Esophagus squamous epithelium (tissue), 5 donors: ENCODE data around the gene NALF2. TPM values are rescaled to one million over a fixed set of nuclear protein-coding genes. Genes with fewer than 3 reads are reported as not detected.
A peak's percentile ranks its signal among the peaks of the same experiment; 100 is the strongest.

Source experiments
- DNase-seq: peaks from one replicate; lab custom pipeline; 2025; lab: John Stamatoyannopoulos, UW
- H3K27ac ChIP-seq, 4 donors: fragments of 200-600 bp; sonication (generic); one replicate each; pipeline ENCODE4 v1.5.1; 2016 to 2019; ENCODE audit warnings: mild to moderate bottlenecking in 1 of 4
- H3K27me3 ChIP-seq, 4 donors: fragments of 200-600 bp; sonication (generic); 1 replicate in 3 of 4; 2 replicates in 1 of 4; pipeline versions ENCODE4 v1.5.1 to v1.6.0; 2017 to 2021; ENCODE audit warnings: antibody characterized with exemption in 1 of 4
- H3K36me3 ChIP-seq, 3 donors: fragments of 200-600 bp; sonication (generic); one replicate each; pipeline ENCODE4 v1.5.1; 2016 to 2019
- H3K4me1 ChIP-seq, 3 donors: fragments of 200-600 bp; sonication (generic); one replicate each; pipeline ENCODE4 v1.5.1; 2017 to 2019
- H3K4me3 ChIP-seq, 4 donors: fragments of 200-600 bp; sonication (generic); 1 replicate in 3 of 4; 2 replicates in 1 of 4; pipeline ENCODE4 v1.5.1; 2016 to 2019; ENCODE audit warnings: mild to moderate bottlenecking in 2 of 4, moderate library complexity in 1 of 4
- H3K9me3 ChIP-seq, 3 donors: fragments of 200-600 bp; sonication (generic); one replicate each; pipeline ENCODE4 v1.5.1; 2016 to 2019
- POLR2A ChIP-seq, 4 donors: fragments of 450-650 bp; IDR thresholded peaks; one replicate each; pipeline ENCODE4 v1.6.1; 2017; ENCODE audit warnings: antibody characterized with exemption in 4 of 4, mild to moderate bottlenecking in 4 of 4, moderate library complexity in 3 of 4
- WGBS, 2 donors: methylation state at CpG; one replicate each; pipeline ENCODE4 v1.1.5; 2018; 5-methylcytosine and 5-hydroxymethylcytosine counted together
- intact Hi-C: fragments of 100-400 bp; cut with DNase I; formaldehyde crosslinking; loops from one replicate; pipeline ENCODE4 v1.15.0; 2022
- total RNA-seq, 4 donors: library from RNA; depleted of rRNA; stranded (reverse); fragments of >200 nt; gene quantifications; one replicate each; pipeline ENCODE4 v1.1.0, GENCODE V29; 2016
- TF ChIP-seq, protein P1 (sequence below), 6 experiments: fragments of 450-650 bp in 4 of 6; fragments of 200-600 bp in 2 of 6; sonication (generic) in 2 of 6; IDR thresholded peaks; one replicate each; pipeline ENCODE4 v1.5.1; 2016 to 2019; ENCODE audit warnings: antibody characterized with exemption in 6 of 6, mild to moderate bottlenecking in 4 of 6, moderate library complexity in 4 of 6
- donor health status: DM: yes; HTN: yes; CAD: no.

NALF2 gene
- under 1 TPM in 2 of 4 donors, not detected in 2; 0.19 to 0.26 TPM for total RNA-seq

DNA sequence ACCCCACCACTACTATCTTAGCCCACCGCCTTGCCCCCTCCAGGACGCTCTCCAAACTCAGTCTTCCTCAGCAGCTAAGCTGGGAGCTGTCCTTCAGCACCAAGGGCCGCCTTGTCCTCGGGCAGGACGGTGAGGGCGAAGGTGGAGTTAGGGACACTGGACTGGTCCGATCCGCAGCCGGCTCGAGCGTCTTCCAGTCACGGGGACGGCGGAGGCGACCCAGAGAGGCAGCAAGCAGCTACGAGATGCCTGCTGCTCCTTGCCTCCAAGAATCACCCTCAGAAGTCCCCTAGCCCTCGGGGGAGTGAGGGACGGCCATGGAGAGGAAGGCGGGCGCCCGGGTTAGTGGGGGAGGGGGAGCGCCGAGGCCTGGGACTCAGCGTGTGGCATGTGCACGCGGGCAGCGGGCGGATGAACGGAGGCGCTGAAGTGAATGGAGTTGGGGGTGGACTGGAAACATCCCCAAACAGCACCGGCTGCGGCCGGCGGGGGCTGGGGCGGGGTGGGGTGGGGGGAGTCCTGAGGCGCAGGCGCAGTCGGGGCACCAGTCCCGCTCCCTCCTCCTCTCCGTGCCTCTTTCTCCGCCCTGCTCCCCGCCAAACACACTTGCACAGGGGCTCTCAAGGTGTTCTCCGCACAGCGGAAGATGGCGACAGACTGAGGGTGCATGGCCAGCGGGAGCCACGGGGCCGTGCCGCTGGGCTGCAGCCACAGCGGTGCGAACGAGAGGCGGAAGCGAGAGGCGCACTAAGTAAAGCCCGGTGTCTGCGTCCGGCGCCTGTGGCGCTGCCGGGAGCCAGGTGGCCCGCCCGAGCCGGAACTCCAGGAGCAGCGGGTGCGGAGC is at the start of gene NALF2:
TSS of gene NALF2 (plus strand) at position 545 of the 844 bp plus-strand sequence. CDS start 957 bp downstream, outside the sequence.
- no peak within 1 kb of the TSS for H3K27ac ChIP-seq
- H3K36me3 ChIP-seq = no peaks in the 10 kb centered on the region
- TF ChIP-seq, protein P1, sequence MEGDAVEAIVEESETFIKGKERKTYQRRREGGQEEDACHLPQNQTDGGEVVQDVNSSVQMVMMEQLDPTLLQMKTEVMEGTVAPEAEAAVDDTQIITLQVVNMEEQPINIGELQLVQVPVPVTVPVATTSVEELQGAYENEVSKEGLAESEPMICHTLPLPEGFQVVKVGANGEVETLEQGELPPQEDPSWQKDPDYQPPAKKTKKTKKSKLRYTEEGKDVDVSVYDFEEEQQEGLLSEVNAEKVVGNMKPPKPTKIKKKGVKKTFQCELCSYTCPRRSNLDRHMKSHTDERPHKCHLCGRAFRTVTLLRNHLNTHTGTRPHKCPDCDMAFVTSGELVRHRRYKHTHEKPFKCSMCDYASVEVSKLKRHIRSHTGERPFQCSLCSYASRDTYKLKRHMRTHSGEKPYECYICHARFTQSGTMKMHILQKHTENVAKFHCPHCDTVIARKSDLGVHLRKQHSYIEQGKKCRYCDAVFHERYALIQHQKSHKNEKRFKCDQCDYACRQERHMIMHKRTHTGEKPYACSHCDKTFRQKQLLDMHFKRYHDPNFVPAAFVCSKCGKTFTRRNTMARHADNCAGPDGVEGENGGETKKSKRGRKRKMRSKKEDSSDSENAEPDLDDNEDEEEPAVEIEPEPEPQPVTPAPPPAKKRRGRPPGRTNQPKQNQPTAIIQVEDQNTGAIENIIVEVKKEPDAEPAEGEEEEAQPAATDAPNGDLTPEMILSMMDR (IDR thresholded peaks at IDR 0.05) = no peak
- TF ChIP-seq POLR2A (IDR thresholded peaks at IDR 0.05) = no peak
- H3K9me3 ChIP-seq = no peaks in the 10 kb centered on the region
- DNase-seq = no peak
- H3K4me3 ChIP-seq = peak within 1 kb of the TSS; percentile 18 to 63 (median 45)
- peaks cover 0 to 23% (median 0%) of the 10 kb centered on the region in 3 donors for H3K4me1 ChIP-seq
- intact Hi-C loops = no loop called here
- 47% methylated on average over 9 of the region's 66 CpGs; no CpG with 5 or more reads in 1 of the 2 donors for WGBS, 2 donors
- H3K27me3 ChIP-seq = peaks cover 0 to 55% (median 2%) of the 10 kb centered on the region in 4 donors

DNA sequence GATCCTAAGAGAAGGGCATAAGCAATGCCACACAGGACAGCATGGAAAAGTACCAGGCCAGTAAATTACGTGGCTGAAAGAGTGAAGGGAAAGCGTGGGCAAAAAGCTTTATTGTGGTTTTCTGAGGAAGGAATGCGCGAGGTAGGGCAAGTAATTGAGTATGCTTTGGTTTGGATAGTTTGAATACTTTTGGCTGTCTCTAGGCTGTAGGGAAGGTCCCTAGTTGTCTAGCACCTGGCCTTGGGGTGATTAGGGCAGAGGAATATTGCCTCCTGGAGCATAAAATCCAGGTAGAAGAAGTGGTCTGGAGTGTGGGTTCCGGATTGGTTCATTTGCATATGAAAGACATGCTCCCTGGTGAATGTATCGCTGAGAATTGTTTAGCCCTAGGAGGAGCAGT is 46.4 kb upstream of the NALF2 start:
- DNase-seq = no peak
- Histone ChIP-seq H3K4me1 (no peaks in the 10 kb centered on the region), H3K9me3 (no peaks in the 10 kb centered on the region), H3K4me3 (no peak overlapping the region), H3K27me3 (no peaks in the 10 kb centered on the region), H3K36me3 (no peaks in the 10 kb centered on the region), H3K27ac (no peak overlapping the region)
- 67 to 70% methylated on average over 6 of the region's 6 CpGs for WGBS, 2 donors
- intact Hi-C loops = no loop called here
- no peak for TF ChIP-seq POLR2A (IDR thresholded peaks at IDR 0.05)
- TF ChIP-seq, protein P1 (IDR thresholded peaks at IDR 0.05) = no peak

DNA sequence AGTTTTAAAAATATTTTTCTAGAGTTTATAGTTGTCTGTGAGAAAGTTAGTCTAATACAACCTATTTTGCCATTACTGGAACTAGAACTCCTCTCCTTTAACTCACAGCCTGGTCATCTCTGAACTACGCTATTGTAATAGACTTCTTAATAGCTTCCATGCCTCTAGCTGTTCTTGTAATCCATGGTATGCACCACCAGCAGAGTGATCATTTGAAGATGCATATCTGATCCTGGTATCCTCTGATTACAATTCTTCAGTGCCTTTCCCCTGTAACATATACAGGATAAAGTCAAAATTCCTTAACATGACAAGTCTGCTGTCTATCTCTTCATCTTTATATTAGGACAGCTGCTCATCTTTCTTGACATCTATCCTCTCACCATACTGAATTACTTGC is 37.6 kb upstream of the NALF2 start:
- no peaks in the 10 kb centered on the region for H3K36me3 ChIP-seq
- 50 to 69% methylated on average over 1 of the region's 1 CpG for WGBS, 2 donors
- H3K9me3 ChIP-seq = no peaks in the 10 kb centered on the region
- no peaks in the 10 kb centered on the region for H3K27me3 ChIP-seq
- intact Hi-C loops = no loop called here
- no peak for DNase-seq
- TF ChIP-seq, protein P1 (IDR thresholded peaks at IDR 0.05) = no peak
- no peak overlapping the region for H3K27ac ChIP-seq
- H3K4me1 ChIP-seq = no peaks in the 10 kb centered on the region
- no peak overlapping the region for H3K4me3 ChIP-seq

DNA sequence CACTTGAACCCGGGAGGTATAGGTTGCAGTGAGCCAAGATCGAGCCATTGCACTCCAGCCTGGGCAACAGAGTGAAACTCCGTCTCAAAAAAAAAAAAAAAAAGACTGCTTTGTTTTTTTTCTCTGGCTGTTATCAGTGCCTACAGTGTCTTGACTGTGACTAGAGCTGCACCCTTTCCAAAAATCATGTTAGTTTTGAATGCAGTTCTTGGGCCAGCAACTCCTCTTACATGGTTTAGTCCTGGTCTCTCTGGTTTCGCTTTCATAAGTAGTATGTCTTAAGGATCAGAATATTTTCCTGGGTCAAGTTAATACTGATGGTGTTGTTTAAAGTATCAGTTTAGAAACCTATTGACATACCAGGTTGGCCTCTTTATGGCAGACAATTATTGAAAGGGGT is 34.2 kb upstream of the NALF2 start:
- no peak for TF ChIP-seq POLR2A (IDR thresholded peaks at IDR 0.05)
- TF ChIP-seq, protein P1 (IDR thresholded peaks at IDR 0.05) = no peak
- intact Hi-C loops = no loop called here
- peaks cover 0 to 3% (median 0%) of the 10 kb centered on the region in 4 donors for H3K27me3 ChIP-seq
- H3K4me1 ChIP-seq = no peaks in the 10 kb centered on the region
- no peaks in the 10 kb centered on the region for H3K36me3 ChIP-seq
- no peak overlapping the region for H3K4me3 ChIP-seq
- WGBS, 2 donors = 73 to 86% methylated on average over 1 to 4 of the region's 4 CpGs
- no peaks in the 10 kb centered on the region for H3K9me3 ChIP-seq
- no peak for DNase-seq
- no peak overlapping the region for H3K27ac ChIP-seq

DNA sequence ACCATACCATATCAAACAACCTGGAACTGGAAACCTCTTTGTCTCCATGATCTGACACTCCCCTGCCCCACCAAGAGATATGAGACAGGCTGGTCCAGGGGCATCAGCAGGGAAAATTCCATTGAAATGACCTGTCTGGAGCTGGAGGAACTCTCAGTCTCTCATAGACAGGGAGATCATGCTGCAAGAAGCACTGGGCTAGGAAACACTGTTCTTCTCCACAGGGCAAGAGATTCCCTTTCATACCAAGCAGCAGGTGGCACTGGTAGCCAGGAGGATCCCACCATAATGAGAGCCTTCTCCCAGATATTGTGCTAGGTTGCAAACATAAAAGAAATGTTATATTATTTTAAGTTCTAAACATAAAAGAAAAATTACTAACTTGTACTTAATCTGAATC is 14.5 kb upstream of the NALF2 start:
- Histone ChIP-seq H3K36me3 (no peaks in the 10 kb centered on the region), H3K9me3 (no peaks in the 10 kb centered on the region), H3K4me1 (no peaks in the 10 kb centered on the region), H3K27me3 (no peaks in the 10 kb centered on the region), H3K27ac (no peak overlapping the region), H3K4me3 (no peak overlapping the region)
- no peak for DNase-seq
- TF ChIP-seq POLR2A (IDR thresholded peaks at IDR 0.05) = no peak
- TF ChIP-seq, protein P1 (IDR thresholded peaks at IDR 0.05) = no peak
- intact Hi-C loops = no loop called here
